ENCODE measurements around the gene VCX2.

GRCh38 chrX:8122538-8122937 is 48.5 kb downstream of the VCX2 start:
- no peak for TF ChIP-seq POLR2A (IDR thresholded peaks at IDR 0.05)
- TF ChIP-seq CTCF (IDR thresholded peaks at IDR 0.05), result no peak
- TF ChIP-seq POLR2AphosphoS5 (IDR thresholded peaks at IDR 0.05), result no peak

Data from stomach (tissue), 4 donors.